Neural cell (in vitro differentiated cells): ENCODE results near the gene UNC79. TPM values are rescaled to one million over a fixed set of nuclear protein-coding genes. Genes with fewer than 3 reads are reported as not detected.

Source experiments
- H2AFZ ChIP-seq: fragments of 200-600, 300-800 bp; sonication (generic), shearing (Covaris generic); 2 replicates; pipeline ENCODE4 v1.6.0; 2014; ENCODE audit warnings: low read depth, mild to moderate bottlenecking, antibody characterized with exemption, low read length, moderate library complexity
- H3F3A ChIP-seq: fragments of 200-600 bp; shearing (Covaris generic); 2 replicates; pipeline ENCODE4 v1.6.1; 2016; ENCODE audit warnings: mild to moderate bottlenecking, moderate library complexity, mixed read lengths, antibody characterized with exemption, low read length; ENCODE audit not compliant: insufficient read depth, poor library complexity, severe bottlenecking
- H3K27ac ChIP-seq: fragments of 200-600, 300-800 bp; sonication (generic), shearing (Covaris generic); 2 replicates; pipeline ENCODE4 v1.5.1; 2014; ENCODE audit warnings: mild to moderate bottlenecking, low read length, moderate library complexity
- H3K27me3 ChIP-seq: fragments of 300-800, 200-600 bp; sonication (generic), shearing (Covaris generic); 2 replicates; pipeline ENCODE4 v1.6.0; 2014; ENCODE audit warnings: mild to moderate bottlenecking, low read depth, low read length, moderate library complexity; ENCODE audit not compliant: insufficient read depth
- H3K36me3 ChIP-seq: fragments of 300-800, 200-600 bp; sonication (generic), shearing (Covaris generic); 2 replicates; pipeline ENCODE4 v1.5.1; 2014; ENCODE audit warnings: mild to moderate bottlenecking, antibody characterized with exemption, low read length, moderate library complexity; ENCODE audit not compliant: insufficient read depth
- H3K4me2 ChIP-seq: fragments of 300-800, 200-600 bp; sonication (generic), shearing (Covaris generic); 2 replicates; pipeline ENCODE4 v1.6.0; 2014; ENCODE audit warnings: mild to moderate bottlenecking, low read length
- H3K4me3 ChIP-seq: fragments of 300-800, 200-600 bp; sonication (generic), shearing (Covaris generic); 2 replicates; pipeline ENCODE4 v1.5.1; 2014; ENCODE audit warnings: mild to moderate bottlenecking, low read length, moderate library complexity
- H3K79me2 ChIP-seq: fragments of 200-600 bp; shearing (Covaris generic); replicated peaks from 2 replicates; pipeline ENCODE4 v1.6.0; 2014; ENCODE audit warnings: mild to moderate bottlenecking, low read length, moderate library complexity; ENCODE audit not compliant: insufficient read depth
- H3K9ac ChIP-seq: fragments of 300-800, 200-600 bp; sonication (generic), shearing (Covaris generic); 2 replicates; pipeline ENCODE4 v1.6.1; 2016; ENCODE audit warnings: mild to moderate bottlenecking, low read length, mixed read lengths
- H3K9me2 ChIP-seq: fragments of 200-600 bp; shearing (Covaris generic); 2 replicates; pipeline ENCODE4 v1.6.1; 2016; ENCODE audit warnings: mild to moderate bottlenecking, low read length, mixed read lengths; ENCODE audit not compliant: insufficient read depth
- H3K9me3 ChIP-seq: fragments of 200-600, 300-800 bp; sonication (generic), shearing (Covaris generic); 2 replicates; pipeline ENCODE4 v1.6.1; 2016; ENCODE audit warnings: mild to moderate bottlenecking, mixed run types, low read length, moderate library complexity, mixed read lengths
- H4K20me1 ChIP-seq: fragments of 200-600 bp; shearing (Covaris generic); 2 replicates; pipeline ENCODE4 v1.6.1; 2016; ENCODE audit warnings: mild to moderate bottlenecking, mixed run types; ENCODE audit not compliant: insufficient read depth
- CTCF ChIP-seq: fragments of 450-650 bp; IDR thresholded peaks from 2 replicates; pipeline ENCODE4 v1.5.1; 2014; ENCODE audit warnings: antibody characterized with exemption, mild to moderate bottlenecking, moderate library complexity; ENCODE audit not compliant: poor library complexity, severe bottlenecking
- EP300 ChIP-seq: fragments of 450-650 bp; conservative IDR thresholded peaks from 2 replicates; pipeline ENCODE4 v1.6.1; 2014; ENCODE audit warnings: antibody characterized with exemption, mild to moderate bottlenecking, moderate library complexity; ENCODE audit not compliant: poor library complexity, severe bottlenecking
- EZH2 ChIP-seq: fragments of 200-600, 300-800 bp; shearing (Covaris generic), sonication (generic); IDR thresholded peaks from 2 replicates; pipeline ENCODE4 v1.6.1; 2014; ENCODE audit warnings: antibody characterized with exemption, low read length, borderline replicate concordance, mild to moderate bottlenecking; ENCODE audit not compliant: insufficient read depth, poor library complexity, severe bottlenecking
- MXI1 ChIP-seq: fragments of 450-650 bp; conservative IDR thresholded peaks from 2 replicates; pipeline ENCODE4 v1.6.1; 2014; ENCODE audit warnings: antibody characterized with exemption, mild to moderate bottlenecking; ENCODE audit not compliant: poor library complexity, severe bottlenecking
- POLR2AphosphoS5 ChIP-seq: IDR thresholded peaks from 2 replicates; pipeline ENCODE4 v1.6.1; 2012
- RAD21 ChIP-seq: fragments of 450-650 bp; conservative IDR thresholded peaks from 2 replicates; pipeline ENCODE4 v1.6.1; 2014; ENCODE audit warnings: antibody characterized with exemption, mild to moderate bottlenecking, moderate library complexity
- REST ChIP-seq: IDR thresholded peaks from 2 replicates; pipeline ENCODE4 v1.6.1; 2012; ENCODE audit warnings: borderline replicate concordance
- SMC3 ChIP-seq: fragments of 450-650 bp; conservative IDR thresholded peaks from 2 replicates; pipeline ENCODE4 v1.6.1; 2014; ENCODE audit warnings: antibody characterized with exemption, mild to moderate bottlenecking, moderate library complexity; ENCODE audit not compliant: poor library complexity
- TAF1 ChIP-seq: IDR thresholded peaks from 2 replicates; pipeline ENCODE4 v1.6.1; 2012; ENCODE audit warnings: low read depth
- polyA plus RNA-seq: library from polyadenylated mRNA; depleted of rRNA; stranded (reverse); fragments of >200 nt; gene quantifications from 2 replicates; pipeline ENCODE4 v1.2.3, GENCODE V29; 2014

The UNC79 gene
- polyA plus RNA-seq, 1 donor from 2014 or later, result 22.6 TPM

- H2AFZ ChIP-seq, result no peak overlapping the region
- no peak overlapping the region for H3K4me2 ChIP-seq
- TF ChIP-seq SMC3, result no peak
- no peak for TF ChIP-seq POLR2AphosphoS5
- no peak for TF ChIP-seq CTCF
- TF ChIP-seq TAF1, result no peak
- TF ChIP-seq MXI1, result no peak
- no peak for TF ChIP-seq RAD21
- no peak for TF ChIP-seq REST
- TF ChIP-seq EZH2, result no peak
- TF ChIP-seq EP300, result no peak
- no peak overlapping the region for H3K4me3 ChIP-seq
- H3F3A ChIP-seq, result no peaks in the 10 kb centered on the region
- H3K9me2 ChIP-seq, result no peaks in the 10 kb centered on the region
- H3K9me3 ChIP-seq, result no peaks in the 10 kb centered on the region
- H3K27ac ChIP-seq, result no peak overlapping the region
- H4K20me1 ChIP-seq, result no peaks in the 10 kb centered on the region
- no peaks in the 10 kb centered on the region for H3K36me3 ChIP-seq
- H3K27me3 ChIP-seq, result no peaks in the 10 kb centered on the region
- H3K79me2 ChIP-seq, result no peaks in the 10 kb centered on the region
- H3K9ac ChIP-seq, result no peak overlapping the region
Measured at GRCh38 chr14:93720076-93720815, 289.5 kb downstream of the UNC79 start.

- Histone ChIP-seq H3F3A (no peaks in the 10 kb centered on the region), H4K20me1 (no peaks in the 10 kb centered on the region), H3K27ac (no peak overlapping the region), H3K9ac (no peak overlapping the region), H3K4me2 (no peak overlapping the region), H3K9me3 (no peaks in the 10 kb centered on the region), H2AFZ (no peak overlapping the region), H3K36me3 (no peaks in the 10 kb centered on the region), H3K4me3 (no peak overlapping the region), H3K9me2 (no peaks in the 10 kb centered on the region), H3K79me2 (no peaks in the 10 kb centered on the region), H3K27me3 (no peaks in the 10 kb centered on the region)
- TF ChIP-seq EP300 (no peak), RAD21 (no peak)
Measured at GRCh38 chr14:93720981-93721483, 290.3 kb downstream of the UNC79 start.
